GM18519 (cell line): Measurements from ENCODE around the gene MYRIP.
"Not testable (repeated sequence)": the region's sequence is repeated elsewhere in the genome, so short reads cannot be mapped to it uniquely, and the experiment has no call there.

Experiments
- ATAC-seq: cut with Tn5 transposase; IDR thresholded peaks from one replicate; pipeline ENCODE4 v1.9.1; 2021; ENCODE audit warnings: mild to moderate bottlenecking, moderate library complexity; ENCODE audit not compliant: unreplicated experiment, low FRiP score

The MYRIP gene

GRCh38 chr3:40254891-40255290 lies 445.5 kb downstream of the MYRIP start:
- no peak for ATAC-seq

- ATAC-seq = no peak
These were observed 446.1 kb downstream of the MYRIP start for GRCh38 chr3:40255532-40255931.

GRCh38 chr3:40258064-40258463 lies 448.7 kb downstream of the MYRIP start:
- ATAC-seq = no peak

GRCh38 chr3:40258555-40258954 lies 449.1 kb downstream of the MYRIP start:
- ATAC-seq = no peak

- ATAC-seq = no peak
These were observed 452.9 kb downstream of the MYRIP start for GRCh38 chr3:40262331-40262730.

- no peak for ATAC-seq
These were observed 455.0 kb downstream of the MYRIP start for GRCh38 chr3:40264451-40264850.

DNA sequence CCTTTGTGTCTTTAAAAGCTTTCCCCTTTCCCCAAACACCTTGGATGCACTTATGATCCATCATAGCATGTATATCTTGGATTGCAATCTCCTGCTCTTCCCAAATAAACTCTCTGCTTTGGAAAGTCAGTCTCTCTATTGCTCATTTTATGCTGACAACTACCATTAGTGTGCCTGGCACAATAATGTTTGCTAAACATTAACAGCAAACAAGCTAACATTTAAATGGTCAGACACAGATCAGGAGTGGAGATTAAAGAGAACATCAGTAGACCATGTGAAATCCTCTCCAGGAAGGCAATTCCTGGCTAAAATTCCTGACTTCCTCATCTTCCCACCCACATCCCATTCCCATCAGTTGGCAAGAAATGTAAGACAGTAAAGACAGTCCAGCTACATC lies 455.8 kb downstream of the MYRIP start:
- no peak for ATAC-seq

DNA sequence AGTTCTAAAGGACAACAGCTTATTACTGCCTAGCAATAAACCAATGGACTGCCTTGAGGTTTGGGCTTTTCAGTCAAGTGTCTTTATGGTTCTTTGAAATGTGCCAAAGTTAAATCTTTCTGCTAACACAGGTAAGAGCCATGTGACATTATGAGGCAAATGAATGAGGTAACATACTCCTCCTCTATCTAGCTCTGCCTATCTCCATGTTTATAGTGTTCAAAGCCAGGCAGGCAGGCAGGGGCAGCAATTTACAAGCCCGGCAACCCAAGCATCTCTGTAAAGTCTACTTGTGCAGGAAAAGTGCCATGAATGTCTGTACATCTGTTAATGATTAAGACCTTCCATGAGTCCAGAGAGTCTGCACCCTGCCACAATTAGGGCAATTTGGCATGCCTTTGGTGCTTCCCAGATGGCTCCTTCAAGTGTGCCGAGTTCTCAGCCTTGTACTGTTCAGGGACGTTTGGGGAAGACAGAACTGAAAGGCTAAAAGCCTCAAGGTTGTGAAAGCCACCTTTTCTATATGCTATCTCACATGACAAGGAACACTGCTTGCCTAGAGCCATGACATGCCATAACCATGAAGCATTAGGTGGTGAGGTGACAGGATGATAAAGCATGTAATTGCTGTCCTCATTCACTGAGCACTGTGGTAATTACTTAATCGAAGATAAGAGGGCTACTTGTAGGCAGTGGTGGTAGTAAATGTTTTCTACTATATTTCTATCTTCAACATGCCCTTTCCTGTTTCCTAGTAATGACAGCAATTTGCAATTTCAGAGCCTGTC lies 458.7 kb downstream of the MYRIP start:
- ATAC-seq = no peak

- ATAC-seq = no peak
These were observed 459.6 kb downstream of the MYRIP start for GRCh38 chr3:40268802-40269524.

- ATAC-seq = no peak
These were observed 469.4 kb downstream of the MYRIP start for GRCh38 chr3:40278791-40279190.

DNA sequence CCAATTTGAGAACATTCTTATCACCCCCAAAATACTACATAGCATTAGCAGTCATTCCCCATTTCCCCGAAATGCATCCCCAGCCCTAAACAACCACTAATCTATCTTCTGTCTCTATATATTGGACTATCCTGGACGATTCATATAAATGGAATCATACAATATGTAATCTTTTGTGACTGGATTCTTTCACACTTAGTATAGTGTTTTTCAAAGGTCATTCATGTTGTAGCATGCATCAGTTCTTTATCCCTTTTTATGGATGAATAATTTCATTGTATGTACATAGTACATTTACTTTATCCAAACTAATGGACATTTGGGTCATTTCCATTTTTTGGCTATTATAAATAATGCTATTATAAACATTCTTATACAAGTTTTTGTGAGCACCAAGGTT lies 472.6 kb downstream of the MYRIP start:
- no peak for ATAC-seq

- not testable (repeated sequence) for ATAC-seq
These were observed 473.6 kb downstream of the MYRIP start for GRCh38 chr3:40283057-40283456.

GRCh38 chr3:40287248-40287647 lies 477.8 kb downstream of the MYRIP start:
- no peak for ATAC-seq

DNA sequence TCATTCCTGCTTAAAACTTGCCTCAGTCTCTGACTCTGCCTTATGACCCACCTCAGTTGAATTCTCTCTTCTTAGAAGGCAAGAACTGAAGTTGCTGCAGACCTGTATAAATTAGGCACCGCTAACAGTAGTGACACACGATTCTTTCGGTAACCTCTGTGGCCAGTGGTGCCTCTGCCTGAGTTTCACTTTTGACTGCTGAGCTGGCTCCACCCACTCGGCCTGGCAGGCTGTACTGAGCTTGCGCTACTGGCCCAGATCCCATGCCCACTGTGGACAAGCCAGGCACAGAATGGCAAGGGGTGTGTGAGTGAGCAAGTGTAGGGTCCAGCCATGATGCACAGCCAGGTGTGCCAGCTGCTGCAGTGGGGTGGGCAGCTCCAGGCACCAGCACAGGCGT lies 481.0 kb downstream of the MYRIP start:
- ATAC-seq = no peak

GRCh38 chr3:40291471-40291870 lies 482.1 kb downstream of the MYRIP start:
- ATAC-seq = no peak

GRCh38 chr3:40292637-40293349 lies 483.4 kb downstream of the MYRIP start:
- ATAC-seq = no peak

- ATAC-seq = no peak
These were observed 485.0 kb downstream of the MYRIP start for GRCh38 chr3:40294434-40294833.

- ATAC-seq = no peak
These were observed 488.7 kb downstream of the MYRIP start for GRCh38 chr3:40298075-40298474.

- ATAC-seq = no peak
These were observed 489.8 kb downstream of the MYRIP start for GRCh38 chr3:40299130-40299720.

GRCh38 chr3:40299721-40300335 lies 490.4 kb downstream of the MYRIP start:
- no peak for ATAC-seq

GRCh38 chr3:40302784-40303183 lies 493.4 kb downstream of the MYRIP start:
- no peak for ATAC-seq
